HuH-7.5 (cell line): ENCODE results near the gene SLC7A6.
A peak's percentile ranks its signal among the peaks of the same experiment; 100 is the strongest.

Source experiments
- DNase-seq: peaks from one replicate; pipeline ENCODE4 v3.0.0; 2011; ENCODE audit warnings: low spot score

Gene SLC7A6

DNA sequence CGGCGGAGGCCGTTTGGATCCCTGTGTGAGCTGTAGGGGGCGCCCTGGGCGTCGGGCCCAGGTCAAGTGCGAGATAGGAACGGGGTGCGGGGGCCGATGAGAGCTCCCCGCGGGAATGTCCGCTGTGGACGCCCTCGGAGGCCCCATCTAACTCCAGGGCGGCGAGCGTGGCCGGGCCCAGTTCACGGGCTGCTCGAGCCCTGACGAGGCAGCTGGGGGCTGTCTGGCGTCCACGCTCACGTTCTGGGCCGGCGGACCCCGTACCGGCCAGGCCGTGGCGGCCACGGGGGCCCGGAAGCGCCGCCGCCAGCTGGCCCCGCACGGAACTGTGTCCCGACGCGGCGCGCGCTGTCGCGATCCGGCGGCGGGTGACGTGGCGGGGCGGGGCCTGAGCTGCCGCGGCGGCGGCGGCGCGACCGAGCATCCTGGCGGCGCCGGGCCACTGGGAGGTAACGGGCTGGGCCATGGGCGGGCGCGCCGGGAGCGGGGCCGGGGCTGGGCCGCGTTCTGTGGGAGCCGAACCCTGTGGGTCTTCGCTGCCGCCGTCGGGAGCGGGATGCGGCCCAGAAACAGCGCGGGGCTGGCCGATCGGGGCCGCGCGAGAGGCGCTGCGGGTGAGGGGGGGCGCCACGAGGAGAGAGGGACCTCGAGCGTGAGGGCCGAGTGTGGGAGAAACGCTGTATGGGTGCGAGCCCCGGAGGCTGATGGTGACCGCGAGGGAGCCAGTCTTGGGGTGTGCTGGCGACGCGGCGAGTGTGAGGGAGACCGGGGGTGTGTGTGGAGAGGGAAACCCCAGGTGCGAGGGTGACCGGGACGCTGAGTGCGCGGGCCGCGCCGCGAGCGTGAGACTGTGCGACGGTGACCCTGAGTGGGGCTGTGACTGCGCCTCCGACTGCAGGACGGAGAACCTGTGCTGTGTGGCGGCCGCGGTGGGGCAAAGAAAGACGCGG, at the start of gene SLC7A6:
Gene SLC7A6 (plus strand): TSS at position 399 of the 950 bp plus-strand sequence. CDS start 10,201 bp downstream, outside the sequence.
- peak; percentile 93 for DNase-seq

DNA sequence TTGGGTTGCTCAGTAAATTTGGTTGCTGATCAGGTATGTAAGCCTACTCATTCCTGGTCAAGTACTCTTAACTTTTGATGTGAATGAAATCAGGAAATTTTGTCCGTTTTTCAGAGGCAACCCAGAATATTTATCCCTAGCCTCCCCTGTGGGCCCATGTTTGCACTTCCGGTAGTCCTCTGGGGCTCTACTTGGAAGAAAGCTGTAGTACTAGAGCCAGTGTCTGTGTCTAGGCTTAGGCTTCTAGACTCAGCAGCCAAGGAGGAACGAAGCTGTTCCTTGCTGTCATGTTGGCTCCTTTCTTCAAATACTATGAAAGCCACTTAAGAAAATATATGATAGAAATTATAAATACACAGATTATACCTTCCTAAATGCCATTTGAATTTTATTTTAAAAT, 49.6 kb upstream of the SLC7A6 start:
- DNase-seq, result no peak

DNA sequence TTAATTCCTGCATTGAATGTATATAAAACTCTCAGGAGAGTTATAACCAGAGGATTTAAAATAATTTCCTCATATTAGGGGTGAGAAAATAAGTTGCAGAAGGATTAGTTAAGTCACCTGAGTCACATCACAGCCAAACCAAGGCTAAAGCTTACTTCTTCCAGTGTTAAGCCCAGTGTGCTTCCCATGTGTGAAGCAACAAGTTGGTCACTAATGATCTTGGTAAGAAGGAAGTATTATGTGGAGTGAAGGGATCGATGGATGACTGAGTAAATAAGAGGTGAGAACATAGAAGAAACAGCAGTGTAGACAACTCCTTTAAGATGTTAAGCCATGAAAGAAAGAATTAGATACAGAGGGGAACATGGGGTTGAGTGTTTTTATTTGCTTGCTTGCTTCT, 49.0 kb upstream of the SLC7A6 start:
- no peak for DNase-seq

DNA sequence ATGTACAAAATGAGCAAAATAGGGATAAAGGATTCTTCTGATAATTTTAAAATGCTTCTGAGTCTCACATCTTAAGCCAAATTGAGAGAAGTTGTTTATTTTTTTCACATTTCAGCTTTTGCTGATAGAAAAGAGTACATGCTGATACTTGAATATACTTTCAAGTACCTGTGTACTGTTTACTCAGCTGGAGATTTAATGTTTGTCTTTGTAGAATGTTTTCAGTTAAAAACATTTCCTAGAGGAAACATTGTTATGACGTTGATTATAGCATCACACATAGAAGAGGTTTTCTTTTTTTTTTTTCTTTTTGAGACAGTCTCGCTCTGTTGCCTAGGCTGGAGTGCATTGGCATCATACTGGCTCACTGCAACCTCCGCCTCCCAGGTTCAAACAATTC, 48.1 kb upstream of the SLC7A6 start:
- no peak for DNase-seq

DNA sequence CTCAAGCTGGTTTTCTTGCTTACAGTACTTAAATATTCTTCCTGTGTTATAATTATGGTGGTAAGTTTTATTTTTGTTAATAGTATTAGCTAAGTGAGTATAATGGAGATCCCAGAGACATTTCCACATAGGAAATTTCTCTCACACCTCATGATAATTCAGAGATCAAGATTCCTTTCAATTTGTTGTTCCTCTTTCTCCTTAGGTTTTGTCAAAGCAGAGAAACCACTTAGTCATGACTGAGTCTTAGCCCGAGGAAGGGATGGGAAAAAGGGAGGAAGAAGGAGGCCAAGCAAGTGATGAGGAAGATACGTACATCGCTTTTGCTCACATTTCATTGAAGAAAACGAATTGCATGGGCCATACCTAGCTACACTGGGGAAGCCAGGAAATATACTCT, 46.8 kb upstream of the SLC7A6 start:
- no peak for DNase-seq

DNA sequence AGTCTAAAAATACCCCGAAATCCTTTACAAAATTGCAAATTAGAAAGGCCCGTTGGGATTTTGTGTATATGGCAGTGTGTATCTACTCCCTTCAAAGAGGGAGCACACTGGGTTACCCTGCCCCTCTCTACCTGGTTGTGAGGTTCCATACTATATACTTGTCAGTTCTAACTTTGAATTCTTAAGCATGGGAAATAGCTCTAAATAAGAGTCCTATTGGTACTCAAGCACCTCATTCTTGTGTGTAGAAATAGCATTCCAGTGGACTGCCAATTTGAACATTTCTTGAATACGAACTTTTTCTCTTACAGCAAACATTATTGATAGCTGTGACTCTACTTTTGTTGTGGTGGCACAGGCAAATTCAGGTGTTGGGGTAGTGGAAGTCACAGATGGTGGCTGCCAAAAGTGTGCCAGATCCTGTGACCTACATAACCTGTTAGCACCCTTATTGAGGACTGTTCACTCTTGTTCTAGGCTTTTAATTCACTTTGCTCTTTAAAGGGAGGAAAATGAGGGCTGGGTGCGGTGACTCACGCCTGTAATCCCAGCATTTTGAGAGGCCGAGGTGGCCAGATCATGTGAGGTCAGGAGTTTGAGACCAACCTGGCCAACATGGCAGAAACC, 44.5 kb upstream of the SLC7A6 start:
- DNase-seq, result no peak

DNA sequence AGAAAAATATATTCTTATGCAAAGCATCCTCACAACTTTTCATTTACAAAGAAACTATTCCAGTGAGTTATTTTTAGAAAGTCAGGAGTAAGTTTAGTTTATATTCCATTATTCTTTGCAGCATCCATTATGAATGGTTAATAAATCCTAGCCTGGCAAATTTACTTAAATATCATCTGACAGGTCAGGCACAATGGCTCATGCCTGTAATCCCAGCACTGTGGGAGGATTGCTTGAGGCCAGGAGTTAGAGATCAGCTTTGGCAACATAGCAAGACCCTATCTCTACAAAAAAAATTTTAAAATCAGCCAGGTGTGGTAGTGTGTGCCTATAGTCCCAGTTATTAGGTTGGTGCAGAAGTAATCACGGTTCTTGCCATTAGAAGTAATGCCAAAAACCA, 41.3 kb upstream of the SLC7A6 start:
- DNase-seq, result no peak

DNA sequence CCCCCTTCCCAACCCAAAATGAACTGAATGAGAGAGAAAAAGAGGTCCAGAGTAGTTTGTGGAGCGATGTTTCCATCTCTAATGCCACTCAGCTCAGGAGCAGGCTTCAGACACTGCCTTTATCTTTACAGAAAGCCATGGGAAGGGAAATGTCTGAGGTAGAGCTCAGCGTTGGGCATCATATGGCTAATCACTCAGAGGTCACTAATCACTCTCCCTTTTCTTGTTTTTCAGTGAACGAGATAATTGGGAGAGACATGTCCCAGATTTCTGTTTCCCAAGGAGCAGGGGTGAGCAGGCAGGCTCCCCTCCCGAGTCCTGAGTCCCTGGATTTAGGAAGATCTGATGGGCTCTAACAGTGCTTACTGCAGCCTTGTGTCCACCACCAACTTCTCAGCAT, 38.2 kb upstream of the SLC7A6 start:
- no peak for DNase-seq

DNA sequence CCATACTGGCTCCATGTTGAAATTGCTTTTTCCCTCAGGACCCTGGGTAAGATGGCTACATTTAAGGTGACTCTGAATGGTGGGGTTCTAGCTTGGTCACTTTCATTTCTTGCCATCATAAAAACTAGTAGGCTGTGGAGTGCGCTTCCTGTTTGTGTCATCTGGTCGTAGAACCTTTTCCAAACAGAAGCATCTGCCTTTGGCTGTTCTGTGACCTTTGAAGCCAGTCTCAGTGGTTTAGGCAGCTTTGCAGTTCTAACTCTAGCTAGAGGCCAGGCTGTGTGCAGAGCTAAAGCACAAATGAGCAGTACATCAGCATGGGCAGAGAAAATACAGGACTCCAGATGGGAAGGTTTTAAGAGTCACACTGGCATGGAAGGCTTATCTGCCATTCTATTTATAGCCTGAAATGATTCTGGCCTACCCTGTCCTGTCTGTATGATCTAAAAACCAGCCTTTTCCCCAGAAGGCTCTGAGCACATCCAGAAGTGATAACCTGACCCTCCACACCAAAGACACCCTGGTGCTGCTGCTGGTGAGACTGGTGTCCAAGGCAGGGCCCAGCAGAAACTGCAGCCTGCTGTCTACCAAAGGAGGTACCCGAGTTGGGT, 37.0 kb upstream of the SLC7A6 start:
- no peak for DNase-seq

DNA sequence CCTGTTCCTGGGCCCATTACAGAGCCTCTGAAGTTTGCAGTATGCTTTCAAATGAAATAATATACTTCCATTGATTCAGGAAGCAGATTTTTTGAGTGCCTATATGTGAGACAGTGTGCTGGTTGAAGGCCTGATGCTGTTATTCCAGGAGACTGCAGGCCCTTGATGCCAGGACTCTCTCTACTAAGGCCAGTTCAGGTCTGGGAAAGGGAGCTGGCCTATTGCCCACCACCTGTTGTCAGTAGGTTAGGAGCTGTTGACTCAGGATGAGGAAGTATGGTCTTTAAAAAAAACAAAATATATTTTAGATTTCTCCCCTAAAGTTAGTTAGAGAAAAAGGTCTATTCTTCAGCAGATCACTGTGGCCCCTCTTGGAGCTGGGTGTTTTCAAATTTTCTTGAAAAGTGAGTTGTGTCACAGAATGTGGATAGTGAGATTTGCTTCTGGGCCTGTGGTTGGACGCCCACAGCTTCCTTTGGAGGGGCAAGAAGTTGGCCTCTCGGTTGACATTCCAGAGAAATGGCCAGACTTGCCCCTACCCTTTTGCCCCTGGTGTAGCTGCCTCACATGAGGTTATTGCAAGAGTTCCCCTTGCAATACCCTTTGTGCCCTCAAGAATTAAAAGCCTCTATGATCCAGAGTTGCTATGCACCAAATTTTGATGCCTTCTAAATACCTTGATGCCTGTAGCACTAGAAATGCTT, 36.3 kb upstream of the SLC7A6 start:
- DNase-seq, result no peak

DNA sequence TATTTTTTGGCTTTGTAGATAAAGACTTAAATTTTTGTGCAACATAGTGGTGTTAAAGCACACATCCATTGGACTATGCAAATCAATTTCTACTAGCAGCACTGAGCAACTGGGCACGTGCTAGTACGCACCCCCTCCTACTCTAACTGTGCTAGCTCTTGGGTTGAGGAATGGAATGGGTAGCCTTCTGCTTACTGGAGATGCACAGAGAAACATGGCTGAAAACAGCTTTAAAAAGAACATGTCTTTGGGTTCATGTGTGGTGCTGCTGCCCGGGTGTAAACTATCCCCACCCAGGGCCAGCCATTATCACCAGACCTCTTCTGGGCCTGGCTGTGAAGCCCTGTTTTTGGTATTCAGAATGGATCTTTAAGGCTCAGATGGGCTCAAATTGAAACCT, 35.7 kb upstream of the SLC7A6 start:
- DNase-seq, result no peak

DNA sequence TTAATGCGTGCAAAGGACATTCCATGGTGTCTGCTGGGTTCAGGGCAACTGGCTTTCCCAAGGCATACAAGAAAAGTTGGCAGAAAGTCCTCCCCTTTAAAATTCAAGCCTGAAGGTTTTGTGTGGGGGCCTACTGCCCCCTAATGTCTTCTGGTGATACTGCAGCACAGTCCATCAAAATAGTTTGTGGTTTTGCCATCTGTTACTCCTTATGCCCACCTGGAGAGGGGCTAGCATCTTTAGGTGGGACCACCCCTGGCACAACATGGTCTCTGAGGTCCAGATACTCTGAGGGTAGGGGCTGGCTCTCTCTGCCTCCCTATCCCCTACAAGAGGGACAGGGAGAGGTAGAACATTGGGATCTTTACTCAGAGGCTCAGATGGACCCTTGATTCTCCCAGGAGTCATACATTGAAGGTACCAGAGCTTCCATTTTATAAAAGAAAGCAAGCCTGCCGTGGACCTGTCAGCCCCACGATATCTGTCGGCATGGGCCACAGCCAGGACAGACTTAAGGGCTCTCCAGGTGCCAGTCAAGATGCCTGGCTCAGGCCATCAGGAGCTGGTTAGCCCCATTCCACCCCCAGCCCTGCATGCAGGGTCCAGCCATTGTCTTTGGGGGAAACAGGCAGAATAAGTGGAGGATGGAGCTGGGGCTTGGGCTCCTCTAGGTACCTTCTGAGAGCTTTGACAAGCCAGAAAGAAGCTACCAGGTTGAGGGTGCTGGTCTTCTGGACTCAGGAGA, 34.7 kb upstream of the SLC7A6 start:
- no peak for DNase-seq

DNA sequence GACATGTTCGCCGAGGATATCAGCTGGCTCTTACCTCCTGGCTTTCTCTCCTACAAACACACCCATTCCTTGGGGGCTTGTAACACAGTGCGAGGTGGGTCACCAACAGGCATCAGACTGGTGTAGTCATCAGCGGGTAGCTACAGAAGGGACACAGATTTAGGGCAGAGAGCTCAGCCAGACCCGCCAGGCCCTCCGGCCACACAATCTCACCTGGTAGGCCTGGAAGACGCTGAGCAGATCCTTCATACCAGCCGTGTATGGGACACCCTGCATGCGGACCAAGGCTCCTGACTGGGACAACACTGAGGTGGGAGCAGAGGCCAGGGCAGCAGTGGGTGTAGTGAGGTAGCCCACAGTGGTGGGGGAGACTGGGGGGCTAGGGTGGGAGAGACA, 34.2 kb upstream of the SLC7A6 start:
- DNase-seq, result no peak

DNA sequence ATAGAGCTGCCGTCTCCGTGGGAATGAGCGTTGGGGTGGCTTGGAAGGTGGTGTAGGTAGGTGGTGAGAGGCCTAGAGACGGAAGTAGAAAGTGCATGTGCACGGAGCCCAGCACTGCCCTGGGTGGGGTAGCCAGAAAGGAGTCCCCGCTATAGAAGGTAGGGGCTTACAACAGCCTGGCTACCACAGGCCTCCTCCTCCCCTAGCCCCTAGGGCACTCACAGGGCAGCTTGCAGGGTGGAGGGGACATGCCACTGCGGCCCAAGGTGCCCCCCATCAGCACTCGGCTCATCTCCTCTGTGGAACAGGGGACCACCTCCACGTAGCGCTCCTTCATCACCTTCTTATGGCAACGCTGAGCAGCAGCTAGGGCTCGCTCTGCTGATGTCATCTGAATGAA, 33.4 kb upstream of the SLC7A6 start:
- DNase-seq, result no peak

DNA sequence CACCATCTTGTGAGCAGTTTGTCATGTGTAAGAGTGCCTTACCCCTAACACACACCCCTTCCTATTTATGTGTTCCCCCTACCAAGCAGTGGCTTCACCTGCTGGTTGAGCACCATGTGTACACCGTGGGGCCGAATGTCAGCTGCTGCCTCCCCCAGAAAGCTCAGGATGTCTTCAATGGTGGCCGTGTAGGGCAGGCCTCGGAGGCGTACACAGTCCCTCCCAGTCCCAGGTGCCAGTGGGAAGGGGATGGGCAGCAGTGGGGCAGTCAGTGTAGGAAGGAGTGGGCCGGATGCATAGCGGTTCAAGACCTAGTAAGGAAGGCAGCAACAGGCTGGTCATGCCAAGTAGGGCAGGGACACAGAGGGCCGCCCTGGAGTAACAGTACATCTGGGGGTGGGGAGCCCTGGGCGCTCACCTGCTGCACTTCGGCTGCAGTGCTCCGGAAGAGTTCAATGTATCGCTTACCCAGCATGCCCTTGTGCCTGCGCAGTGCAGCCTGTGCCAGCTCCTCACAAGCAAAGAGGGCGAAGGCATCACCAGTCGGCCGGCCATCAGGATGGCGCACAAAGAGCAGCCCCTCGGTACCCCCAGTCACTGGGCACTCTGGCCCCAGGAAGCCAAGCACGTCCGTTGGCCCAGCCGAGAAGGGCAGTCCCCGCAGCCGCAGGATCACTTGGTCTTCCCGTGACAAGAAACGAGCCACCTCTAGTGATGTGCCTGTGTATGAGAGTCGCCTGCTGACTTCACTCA, 32.8 kb upstream of the SLC7A6 start:
- DNase-seq, result no peak

DNA sequence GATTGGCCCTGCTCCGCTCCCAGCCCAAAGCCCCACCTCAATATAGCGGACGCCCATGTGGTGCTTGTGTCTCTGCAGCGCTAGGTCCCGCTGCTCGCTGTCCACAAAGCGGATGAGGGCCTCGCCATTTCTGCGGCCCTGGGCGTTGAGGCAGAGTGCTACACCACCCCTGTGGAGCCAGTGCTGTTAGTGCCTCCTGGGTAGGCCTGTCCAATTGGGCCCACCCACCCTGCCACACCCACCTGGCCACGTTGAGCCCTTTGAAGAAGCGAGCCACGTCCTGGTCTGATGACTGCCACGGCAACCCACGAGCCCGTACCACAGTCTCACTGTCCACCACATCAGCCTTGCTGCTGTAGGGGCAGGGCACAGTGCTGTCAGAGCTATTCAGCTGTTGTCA, 32.0 kb upstream of the SLC7A6 start:
- DNase-seq, result no peak

DNA sequence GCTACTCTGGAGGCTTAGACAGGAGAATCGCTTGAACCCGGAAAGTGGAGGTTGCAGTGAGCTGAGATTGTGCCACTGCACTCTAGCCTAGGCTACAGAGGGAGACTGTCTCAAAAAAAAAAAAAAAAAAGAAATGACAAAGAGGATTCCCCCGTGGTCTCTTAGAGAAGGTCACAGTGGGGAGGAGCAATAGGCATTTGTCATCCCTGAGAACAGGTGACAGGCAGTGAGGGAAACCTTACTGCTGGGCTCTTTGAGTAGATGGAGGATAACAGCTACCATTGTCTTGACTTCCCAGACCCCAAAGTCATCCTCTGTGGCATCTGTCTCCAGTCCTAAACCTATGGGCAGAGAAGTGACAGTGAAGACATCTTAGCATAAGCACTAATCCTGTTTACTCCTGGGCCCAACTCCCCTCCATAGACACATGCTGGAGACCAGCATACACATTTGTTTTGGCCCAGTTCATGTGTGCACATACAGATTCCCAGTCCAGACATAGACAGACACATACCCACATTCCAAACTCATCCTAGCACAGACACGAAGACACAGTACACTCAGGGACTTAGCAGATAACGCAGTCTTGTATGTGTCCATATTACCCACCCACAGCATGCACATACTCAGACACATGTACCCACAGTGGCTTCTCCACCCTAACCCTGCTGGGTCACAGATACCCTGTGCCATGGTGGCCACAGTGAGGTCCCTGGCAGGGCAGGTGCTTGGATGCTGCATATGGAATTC, 31.1 kb upstream of the SLC7A6 start:
- DNase-seq, result no peak

DNA sequence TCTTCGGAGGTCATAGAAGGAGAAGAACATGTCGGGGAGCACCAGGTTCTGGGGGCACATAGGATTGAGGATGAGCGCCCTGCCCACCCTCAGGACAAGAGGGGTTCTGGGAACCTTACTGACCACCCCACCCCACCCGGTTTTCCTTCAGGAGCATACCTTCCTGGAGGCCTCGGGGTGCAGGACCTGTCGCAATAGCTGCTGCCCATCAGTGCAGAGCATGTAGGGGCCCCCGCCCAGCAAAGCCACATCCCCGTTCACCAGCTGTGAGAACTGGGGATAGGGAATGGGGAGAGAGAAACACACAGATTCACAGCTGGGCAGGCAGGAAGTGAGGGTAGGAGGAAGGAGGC, 30.5 kb upstream of the SLC7A6 start:
- no peak for DNase-seq

DNA sequence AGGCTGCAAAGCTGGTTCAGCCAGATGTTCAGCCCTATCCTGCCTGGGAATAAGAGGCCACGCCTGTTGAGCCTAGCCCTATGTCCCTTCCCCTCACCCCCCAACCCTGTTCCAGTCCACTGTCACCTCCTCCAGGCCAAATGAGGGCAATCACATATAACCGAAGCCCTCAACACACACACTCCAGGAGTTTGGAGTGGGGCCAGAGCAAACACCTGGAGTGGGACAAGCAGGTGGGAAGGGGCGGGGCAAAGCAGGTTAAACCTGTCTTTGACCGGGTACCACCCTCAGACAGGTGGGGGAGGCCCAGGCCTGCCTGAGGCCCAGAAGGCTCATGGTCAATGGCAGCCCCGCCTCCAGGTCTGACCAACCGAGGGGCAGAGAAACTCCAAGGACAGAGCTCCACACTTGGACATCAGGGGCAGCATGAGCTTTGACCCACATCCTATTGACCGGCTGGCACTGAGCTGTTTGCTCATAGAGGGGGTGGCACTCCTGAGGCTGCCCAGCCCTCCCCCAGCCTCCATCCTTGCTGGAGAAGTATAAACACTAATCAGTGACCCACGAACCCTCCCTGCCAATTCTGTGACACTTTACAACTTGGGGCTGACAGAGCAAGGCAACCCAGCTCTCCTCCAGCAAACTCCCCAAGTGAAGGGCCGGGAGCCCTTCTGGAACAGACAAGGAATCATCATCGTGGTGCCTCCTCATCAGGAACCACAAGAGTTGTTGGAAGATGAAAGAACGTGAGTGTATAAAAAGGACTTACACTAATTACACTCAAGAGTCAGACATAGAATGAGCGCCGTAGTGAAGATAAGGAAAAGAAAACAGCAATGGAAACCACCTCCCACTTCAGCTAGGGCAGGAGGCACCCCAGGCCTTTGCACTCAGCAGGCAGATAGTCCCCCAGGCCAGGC, 29.9 kb upstream of the SLC7A6 start:
- DNase-seq, result no peak
